B cell (primary cell): ENCODE data around the gene LIPC. TPM values are rescaled to one million over a fixed set of nuclear protein-coding genes. Genes with fewer than 3 reads are reported as not detected.

Experiments
- ATAC-seq: fragments of 200-7000 bp; cut with Tn5 transposase; one replicate; pipeline ENCODE4 v1.10.0; 2021; ENCODE audit warnings: low read depth, mild to moderate bottlenecking, moderate number of reproducible peaks, moderate library complexity
- CTCF ChIA-PET: fragments of 350-600 bp; sonication (Branson Sonifier 250); formaldehyde crosslinking; loops from one replicate; lab custom pipeline; 2021; ENCODE audit warnings: antibody characterized with exemption, inconsistent platforms; lab: Charles Lee
- POLR2A ChIA-PET: fragments of 350-600 bp; sonication (Branson Sonifier 250); formaldehyde crosslinking; loops from one replicate; lab custom pipeline; 2021; ENCODE audit warnings: antibody characterized with exemption; lab: Charles Lee
- DNase-seq: peaks from one replicate; pipeline ENCODE4 v3.0.0; 2013
- H2AFZ ChIP-seq: 2 replicates; pipeline ENCODE4 v1.6.1; 2012; ENCODE audit warnings: mild to moderate bottlenecking, low read depth, low read length; ENCODE audit not compliant: insufficient read depth, poor library complexity, severe bottlenecking
- H3K27ac ChIP-seq, 2 donors: 1 replicate in 1 of 2; 2 replicates in 1 of 2; pipeline ENCODE4 v1.5.1; 2012 to 2013; ENCODE audit warnings: low read length in 2 of 2, mild to moderate bottlenecking in 2 of 2, moderate library complexity in 1 of 2
- H3K27me3 ChIP-seq, 4 experiments: fragments of 200-600 bp in 1 of 4; sonication (generic) in 1 of 4; replicated peaks in 1 of 4; 1 replicate in 2 of 4; 2 replicates in 2 of 4; pipeline versions ENCODE4 v1.6.1 to v1.7.0; 2013 to 2016; ENCODE audit warnings: low read length in 3 of 4, mild to moderate bottlenecking in 2 of 4, mixed read lengths in 1 of 4, moderate library complexity in 1 of 4; ENCODE audit not compliant: insufficient read depth in 4 of 4, control insufficient read depth in 3 of 4; ENCODE audit errors: control extremely low read depth in 1 of 4
- H3K36me3 ChIP-seq, 2 experiments: replicated peaks in 1 of 2; 1 replicate in 1 of 2; 2 replicates in 1 of 2; pipeline versions ENCODE4 v1.6.1 to v1.7.1; 2013; ENCODE audit warnings: low read length in 1 of 2; ENCODE audit not compliant: insufficient read depth in 2 of 2, control insufficient read depth in 1 of 2; ENCODE audit errors: control extremely low read depth in 1 of 2, extremely low read depth in 1 of 2
- H3K4me1 ChIP-seq, 2 donors: fragments of 200-600 bp in 1 of 2; sonication (generic) in 1 of 2; 1 replicate in 1 of 2; 2 replicates in 1 of 2; pipeline versions ENCODE4 v1.5.1 to v1.6.1; 2013 to 2017; ENCODE audit warnings: low read length in 2 of 2; ENCODE audit not compliant: control insufficient read depth in 2 of 2, insufficient read depth in 2 of 2
- H3K4me2 ChIP-seq: replicated peaks from 2 replicates; pipeline ENCODE3; 2012; ENCODE audit warnings: mild to moderate bottlenecking, low read depth, low read length; ENCODE audit not compliant: poor library complexity, severe bottlenecking
- H3K4me3 ChIP-seq, 5 experiments: fragments of 200-600 bp in 1 of 5; sonication (generic) in 1 of 5; 1 replicate in 3 of 5; 2 replicates in 2 of 5; pipeline versions ENCODE4 v1.5.1 to v1.7.0; 2011 to 2016; ENCODE audit warnings: low read length in 4 of 5, mild to moderate bottlenecking in 4 of 5, low read depth in 2 of 5, control low read depth in 1 of 5, moderate library complexity in 1 of 5; ENCODE audit not compliant: insufficient read depth in 1 of 5; ENCODE audit errors: control extremely low read depth in 1 of 5, extremely low read depth in 1 of 5
- H3K79me2 ChIP-seq: fragments of 200-600 bp; sonication (generic); one replicate; pipeline ENCODE4 v1.6.0; 2016; ENCODE audit warnings: low read length; ENCODE audit not compliant: control insufficient read depth, insufficient read depth
- H3K9ac ChIP-seq: fragments of 200-600 bp; sonication (generic); 2 replicates; pipeline ENCODE4 v1.6.1; 2017; ENCODE audit warnings: mild to moderate bottlenecking, low read length, moderate library complexity
- H3K9me3 ChIP-seq, 3 donors: one replicate each; pipeline versions ENCODE4 v1.6.1 to v1.7.1; 2013; ENCODE audit warnings: low read length in 2 of 3; ENCODE audit not compliant: control insufficient read depth in 2 of 3, insufficient read depth in 1 of 3; ENCODE audit errors: control extremely low read depth in 1 of 3
- H4K20me1 ChIP-seq: 2 replicates; pipeline ENCODE4 v1.6.0; 2012; ENCODE audit warnings: mild to moderate bottlenecking, low read length; ENCODE audit not compliant: insufficient read depth, control insufficient read depth, poor library complexity, severe bottlenecking
- H3K27ac Mint-ChIP-seq: one replicate; pipeline ENCODE4 v1.8.0; 2021; ENCODE audit warnings: mixed read lengths
- H3K27me3 Mint-ChIP-seq: one replicate; pipeline ENCODE4 v1.8.0; 2021; ENCODE audit warnings: mixed read lengths
- H3K4me1 Mint-ChIP-seq: one replicate; pipeline ENCODE4 v1.8.0; 2021; ENCODE audit warnings: mixed read lengths
- H3K4me3 Mint-ChIP-seq: one replicate; pipeline ENCODE4 v1.8.0; 2021; ENCODE audit warnings: mixed read lengths
- H3K9me3 Mint-ChIP-seq: one replicate; pipeline ENCODE4 v1.8.0; 2022; ENCODE audit warnings: mixed read lengths; ENCODE audit not compliant: insufficient read depth
- EZH2 ChIP-seq: IDR thresholded peaks from 2 replicates; pipeline ENCODE4 v1.6.1; 2012; ENCODE audit warnings: borderline replicate concordance, low read depth, mild to moderate bottlenecking, moderate library complexity, low read length; ENCODE audit not compliant: insufficient read depth, poor library complexity, severe bottlenecking
- WGBS: methylation state at CpG from one replicate; pipeline ENCODE4 v1.1.5; 2013; ENCODE audit warnings: missing lambda C conversion rate; ENCODE audit not compliant: insufficient coverage; 5-methylcytosine and 5-hydroxymethylcytosine counted together
- intact Hi-C: fragments of 100-400 bp; cut with micrococcal nuclease; formaldehyde crosslinking; loops from one replicate; pipeline ENCODE4 v1.10.0; 2022
- polyA plus RNA-seq: library from polyadenylated mRNA; depleted of rRNA; stranded (reverse); fragments of >200 nt; gene quantifications from 2 replicates; pipeline ENCODE4 v1.2.3, GENCODE V29; 2012
- total RNA-seq, 2 donors: library from RNA; stranded (reverse); fragments of 120-200 nt in 1 of 2; gene quantifications; 1 replicate in 1 of 2; 2 replicates in 1 of 2; pipeline versions ENCODE4 v1.2.3 to v1.2.4, GENCODE V29; 2013 to 2022
- TF ChIP-seq, protein P1 (sequence below): fragments of 200-600 bp; IDR thresholded peaks from one replicate; pipeline ENCODE4 v1.8.0; 2022; ENCODE audit warnings: antibody characterized with exemption, mild to moderate bottlenecking

Gene LIPC
- total and polyA plus RNA-seq, 2 donors (not counting 1 experiment from before 2014, with no cell fraction given): not detected

DNA sequence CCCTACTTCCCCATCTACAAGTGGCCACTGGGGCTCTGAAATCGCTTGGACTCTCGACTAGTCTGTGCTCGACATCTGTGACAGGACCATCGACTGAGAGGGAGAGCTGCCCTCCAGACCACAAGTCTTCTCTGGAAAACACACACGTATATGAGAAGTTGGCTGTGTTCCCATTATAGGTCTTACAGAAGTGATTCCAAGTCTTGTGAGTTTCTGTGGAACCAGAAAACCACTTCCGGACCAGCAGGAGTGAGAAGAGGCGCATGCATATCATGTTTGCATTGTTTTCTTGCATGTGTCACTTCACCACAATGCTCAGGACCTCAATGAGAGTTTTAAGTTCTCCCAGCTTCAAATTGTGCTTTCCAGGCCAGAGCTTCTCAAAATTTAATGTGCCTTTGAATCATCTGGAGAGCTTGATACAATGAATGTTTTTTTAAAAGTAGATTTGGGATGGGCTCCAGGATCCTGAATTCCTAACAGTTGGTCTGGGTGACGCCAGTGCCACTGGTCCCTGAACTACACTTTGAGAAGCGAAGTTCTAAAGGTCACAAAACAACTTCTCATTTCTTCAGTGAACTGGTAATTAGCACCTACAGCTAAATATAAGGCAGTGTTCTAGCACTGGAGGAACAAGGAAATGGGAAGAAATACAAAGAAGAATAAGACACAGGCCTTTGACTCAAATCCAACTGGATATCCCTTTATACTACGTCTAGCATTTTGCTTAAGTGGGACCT lies 15.7 kb downstream of the LIPC start:
- DNase-seq (no peak), ATAC-seq (no peak)
- H3K36me3 ChIP-seq: no peaks in the 10 kb centered on the region
- intact Hi-C loops: no loop called here
- H3K27me3 Mint-ChIP-seq: no peaks in the 10 kb centered on the region
- CTCF ChIA-PET: interaction anchor here (1.2 kb wide), 1 partner anchor 10 kb away, joined by 3 read pairs; no protein-coding TSS in a partner anchor
- no peak overlapping the region for H3K27ac Mint-ChIP-seq
- H3K4me3 Mint-ChIP-seq: no peak overlapping the region
- no peaks in the 10 kb centered on the region for H3K27me3 ChIP-seq
- no peak overlapping the region for H3K4me2 ChIP-seq
- no peaks in the 10 kb centered on the region for H4K20me1 ChIP-seq
- H3K9ac ChIP-seq: no peak overlapping the region
- WGBS: 53% methylated on average over 4 of the region's 10 CpGs
- no peak for TF ChIP-seq EZH2
- TF ChIP-seq, protein P1, sequence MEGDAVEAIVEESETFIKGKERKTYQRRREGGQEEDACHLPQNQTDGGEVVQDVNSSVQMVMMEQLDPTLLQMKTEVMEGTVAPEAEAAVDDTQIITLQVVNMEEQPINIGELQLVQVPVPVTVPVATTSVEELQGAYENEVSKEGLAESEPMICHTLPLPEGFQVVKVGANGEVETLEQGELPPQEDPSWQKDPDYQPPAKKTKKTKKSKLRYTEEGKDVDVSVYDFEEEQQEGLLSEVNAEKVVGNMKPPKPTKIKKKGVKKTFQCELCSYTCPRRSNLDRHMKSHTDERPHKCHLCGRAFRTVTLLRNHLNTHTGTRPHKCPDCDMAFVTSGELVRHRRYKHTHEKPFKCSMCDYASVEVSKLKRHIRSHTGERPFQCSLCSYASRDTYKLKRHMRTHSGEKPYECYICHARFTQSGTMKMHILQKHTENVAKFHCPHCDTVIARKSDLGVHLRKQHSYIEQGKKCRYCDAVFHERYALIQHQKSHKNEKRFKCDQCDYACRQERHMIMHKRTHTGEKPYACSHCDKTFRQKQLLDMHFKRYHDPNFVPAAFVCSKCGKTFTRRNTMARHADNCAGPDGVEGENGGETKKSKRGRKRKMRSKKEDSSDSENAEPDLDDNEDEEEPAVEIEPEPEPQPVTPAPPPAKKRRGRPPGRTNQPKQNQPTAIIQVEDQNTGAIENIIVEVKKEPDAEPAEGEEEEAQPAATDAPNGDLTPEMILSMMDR: no peak
- no peak overlapping the region for H3K4me3 ChIP-seq
- no peak overlapping the region for H3K27ac ChIP-seq
- H3K9me3 Mint-ChIP-seq: no peaks in the 10 kb centered on the region
- H2AFZ ChIP-seq: no peak overlapping the region
- no peaks in the 10 kb centered on the region for H3K4me1 ChIP-seq
- POLR2A ChIA-PET: no interaction called here
- no peaks in the 10 kb centered on the region for H3K79me2 ChIP-seq
- no peaks in the 10 kb centered on the region for H3K4me1 Mint-ChIP-seq
- no peaks in the 10 kb centered on the region for H3K9me3 ChIP-seq

DNA sequence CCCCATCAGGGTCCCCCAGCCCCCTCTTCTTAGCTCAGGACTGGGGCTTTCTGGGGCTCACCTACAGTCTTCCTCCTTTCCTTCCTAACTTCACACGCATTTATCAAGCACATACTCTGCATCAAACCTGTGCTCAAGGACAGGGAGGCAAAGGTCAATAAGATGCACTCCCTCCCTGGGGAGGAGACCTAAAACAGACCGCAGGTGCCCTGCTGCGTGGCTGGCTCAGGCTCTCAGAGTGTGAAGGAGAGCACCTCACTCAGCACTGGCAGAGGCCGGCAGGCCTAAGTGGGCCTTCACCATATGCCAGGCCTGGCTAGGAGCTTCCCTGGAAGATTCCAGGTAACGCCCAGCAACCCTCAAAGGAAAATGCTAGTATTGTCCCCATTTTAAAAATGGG lies 16.5 kb downstream of the LIPC start:
- intact Hi-C loops: no loop called here
- H3K27ac ChIP-seq: no peak overlapping the region
- no peak overlapping the region for H3K27ac Mint-ChIP-seq
- no peaks in the 10 kb centered on the region for H3K9me3 ChIP-seq
- 92% methylated on average over 5 of the region's 5 CpGs for WGBS
- ChIA-PET POLR2A (no interaction called here), CTCF (no interaction called here)
- no peaks in the 10 kb centered on the region for H3K9me3 Mint-ChIP-seq
- no peaks in the 10 kb centered on the region for H3K4me1 ChIP-seq
- H3K4me1 Mint-ChIP-seq: no peaks in the 10 kb centered on the region
- H3K36me3 ChIP-seq: no peaks in the 10 kb centered on the region
- H3K4me2 ChIP-seq: no peak overlapping the region
- H3K27me3 ChIP-seq: no peaks in the 10 kb centered on the region
- H2AFZ ChIP-seq: no peak overlapping the region
- H3K27me3 Mint-ChIP-seq: peaks cover 3% of the 10 kb centered on the region
- TF ChIP-seq, protein P1: no peak
- TF ChIP-seq EZH2: no peak
- no peaks in the 10 kb centered on the region for H3K79me2 ChIP-seq
- no peaks in the 10 kb centered on the region for H4K20me1 ChIP-seq
- H3K4me3 ChIP-seq: no peak overlapping the region
- no peak overlapping the region for H3K9ac ChIP-seq
- no peak overlapping the region for H3K4me3 Mint-ChIP-seq
- ATAC-seq (no peak), DNase-seq (no peak)
